Thyroid gland (tissue), 4 donors: ENCODE measurements around the gene OPN5.

Source experiments
- POLR2A ChIP-seq, 2 donors: fragments of 450-650 bp; IDR thresholded peaks; one replicate each; pipeline ENCODE4 v1.6.1; 2017; ENCODE audit warnings: antibody characterized with exemption in 2 of 2, mild to moderate bottlenecking in 2 of 2, moderate library complexity in 1 of 2
- TF ChIP-seq, protein P1 (sequence below), 6 experiments: fragments of 200-600 bp in 3 of 6; fragments of 450-650 bp in 3 of 6; sonication (generic) in 3 of 6; IDR thresholded peaks; one replicate each; pipeline ENCODE4 v1.5.1; 2016 to 2019; ENCODE audit warnings: antibody characterized with exemption in 6 of 6, mild to moderate bottlenecking in 2 of 6, inconsistent platforms in 1 of 6, moderate library complexity in 1 of 6

DNA sequence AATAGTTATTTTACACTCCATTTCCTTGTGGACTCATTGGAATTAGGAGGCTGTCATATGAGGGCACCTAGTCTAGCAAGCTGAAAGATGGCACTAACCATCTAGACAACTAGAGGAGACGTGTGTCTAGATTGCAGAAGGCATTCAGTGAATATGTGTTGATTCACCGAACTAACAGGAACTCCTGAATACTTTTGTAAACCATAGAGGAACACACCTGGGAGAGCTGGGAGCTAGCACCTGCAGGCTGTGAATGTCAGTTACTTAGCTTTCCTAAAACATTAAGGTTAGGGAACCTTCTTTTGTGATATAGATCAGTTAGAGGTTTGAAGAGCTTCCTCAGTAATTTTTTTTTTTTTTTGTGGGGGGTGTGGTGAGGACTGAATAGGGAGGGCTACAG lies 7.7 kb downstream of the OPN5 start:
- TF ChIP-seq POLR2A (IDR thresholded peaks at IDR 0.05), result no peak
- TF ChIP-seq, protein P1, sequence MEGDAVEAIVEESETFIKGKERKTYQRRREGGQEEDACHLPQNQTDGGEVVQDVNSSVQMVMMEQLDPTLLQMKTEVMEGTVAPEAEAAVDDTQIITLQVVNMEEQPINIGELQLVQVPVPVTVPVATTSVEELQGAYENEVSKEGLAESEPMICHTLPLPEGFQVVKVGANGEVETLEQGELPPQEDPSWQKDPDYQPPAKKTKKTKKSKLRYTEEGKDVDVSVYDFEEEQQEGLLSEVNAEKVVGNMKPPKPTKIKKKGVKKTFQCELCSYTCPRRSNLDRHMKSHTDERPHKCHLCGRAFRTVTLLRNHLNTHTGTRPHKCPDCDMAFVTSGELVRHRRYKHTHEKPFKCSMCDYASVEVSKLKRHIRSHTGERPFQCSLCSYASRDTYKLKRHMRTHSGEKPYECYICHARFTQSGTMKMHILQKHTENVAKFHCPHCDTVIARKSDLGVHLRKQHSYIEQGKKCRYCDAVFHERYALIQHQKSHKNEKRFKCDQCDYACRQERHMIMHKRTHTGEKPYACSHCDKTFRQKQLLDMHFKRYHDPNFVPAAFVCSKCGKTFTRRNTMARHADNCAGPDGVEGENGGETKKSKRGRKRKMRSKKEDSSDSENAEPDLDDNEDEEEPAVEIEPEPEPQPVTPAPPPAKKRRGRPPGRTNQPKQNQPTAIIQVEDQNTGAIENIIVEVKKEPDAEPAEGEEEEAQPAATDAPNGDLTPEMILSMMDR (IDR thresholded peaks at IDR 0.05), result no peak
